ENCODE data around the gene ARFGAP3.
"Not testable (repeated sequence)": the region's sequence is repeated elsewhere in the genome, so short reads cannot be mapped to it uniquely, and the experiment has no call there.

The ARFGAP3 gene

DNA sequence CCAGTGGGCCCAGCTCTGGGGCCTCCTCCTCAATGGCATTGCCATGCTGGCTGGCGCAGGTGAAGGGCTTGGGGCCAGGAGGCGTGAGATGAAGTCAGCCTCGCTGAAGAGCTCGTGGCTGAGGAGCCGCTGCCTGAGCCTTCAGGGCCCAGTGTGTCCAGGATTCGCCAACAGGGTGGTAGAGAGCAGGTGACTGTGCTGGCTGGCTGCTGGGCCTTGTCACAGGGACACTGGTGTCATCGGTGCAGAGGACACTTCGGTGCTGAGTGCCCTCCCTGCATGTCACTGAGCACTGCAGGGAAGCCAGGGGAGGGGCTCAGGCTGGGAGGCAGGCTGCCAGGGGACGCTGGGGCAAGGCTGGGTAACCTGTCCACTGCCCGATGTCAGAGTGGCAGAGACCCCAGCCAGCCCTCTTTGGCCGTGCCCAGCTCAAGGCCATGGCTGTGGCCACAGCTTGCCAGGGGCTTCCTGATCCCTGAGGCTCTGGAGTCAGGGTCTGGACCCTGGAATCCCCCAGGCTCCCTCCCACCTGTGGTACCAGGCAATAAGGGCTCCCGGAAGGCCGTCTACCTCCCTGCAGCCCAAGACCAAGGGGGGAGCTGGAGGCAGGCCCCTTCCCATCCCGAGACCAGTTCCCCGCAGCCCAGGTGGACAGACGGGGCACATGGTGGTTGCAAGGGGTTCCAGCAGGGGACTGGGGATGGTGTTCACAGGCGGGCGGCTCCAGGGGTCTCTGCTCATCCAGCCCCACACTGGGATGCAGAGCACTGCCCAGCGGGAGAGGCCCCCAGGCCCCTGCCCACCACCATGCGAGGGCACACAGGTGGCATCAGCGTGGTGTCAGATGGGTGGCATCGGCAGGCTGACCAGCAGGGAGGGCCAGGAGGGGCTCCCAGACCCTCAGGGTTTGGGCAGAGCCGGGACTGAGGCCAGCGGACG, 63.9 kb downstream of the ARFGAP3 start:
- no peak for DNase-seq

- DNase-seq = no peak
Observed at GRCh38 chr22:42792453-42792908, 64.6 kb downstream of the ARFGAP3 start.

- no peak for DNase-seq
Observed at GRCh38 chr22:42791721-42792452, 65.2 kb downstream of the ARFGAP3 start.

GRCh38 chr22:42788466-42788865, 68.6 kb downstream of the ARFGAP3 start:
- DNase-seq = no peak

DNA sequence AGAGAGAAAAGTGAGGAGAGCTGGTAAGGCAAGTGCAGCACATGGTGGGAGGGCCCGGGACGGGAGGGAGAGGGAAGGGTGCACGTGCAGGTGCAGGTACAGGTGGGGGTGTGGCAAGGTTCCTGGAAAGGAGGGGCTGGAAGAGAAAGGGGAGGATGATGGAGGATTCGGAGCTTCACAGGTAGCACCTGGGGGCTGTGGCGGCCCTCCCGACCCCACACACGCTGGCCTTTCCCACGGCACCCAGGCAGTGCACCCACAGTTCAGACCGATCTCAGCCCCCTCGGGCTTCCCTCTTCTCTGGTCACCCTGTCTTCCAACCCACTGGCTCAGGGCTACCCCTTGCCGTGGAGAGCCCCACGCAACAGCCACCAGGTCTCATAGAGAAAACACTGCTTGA, 69.1 kb downstream of the ARFGAP3 start:
- DNase-seq = no peak

GRCh38 chr22:42787357-42787736, 69.7 kb downstream of the ARFGAP3 start:
- no peak for DNase-seq

- DNase-seq = no peak
Observed at GRCh38 chr22:42786606-42787356, 70.3 kb downstream of the ARFGAP3 start.

DNA sequence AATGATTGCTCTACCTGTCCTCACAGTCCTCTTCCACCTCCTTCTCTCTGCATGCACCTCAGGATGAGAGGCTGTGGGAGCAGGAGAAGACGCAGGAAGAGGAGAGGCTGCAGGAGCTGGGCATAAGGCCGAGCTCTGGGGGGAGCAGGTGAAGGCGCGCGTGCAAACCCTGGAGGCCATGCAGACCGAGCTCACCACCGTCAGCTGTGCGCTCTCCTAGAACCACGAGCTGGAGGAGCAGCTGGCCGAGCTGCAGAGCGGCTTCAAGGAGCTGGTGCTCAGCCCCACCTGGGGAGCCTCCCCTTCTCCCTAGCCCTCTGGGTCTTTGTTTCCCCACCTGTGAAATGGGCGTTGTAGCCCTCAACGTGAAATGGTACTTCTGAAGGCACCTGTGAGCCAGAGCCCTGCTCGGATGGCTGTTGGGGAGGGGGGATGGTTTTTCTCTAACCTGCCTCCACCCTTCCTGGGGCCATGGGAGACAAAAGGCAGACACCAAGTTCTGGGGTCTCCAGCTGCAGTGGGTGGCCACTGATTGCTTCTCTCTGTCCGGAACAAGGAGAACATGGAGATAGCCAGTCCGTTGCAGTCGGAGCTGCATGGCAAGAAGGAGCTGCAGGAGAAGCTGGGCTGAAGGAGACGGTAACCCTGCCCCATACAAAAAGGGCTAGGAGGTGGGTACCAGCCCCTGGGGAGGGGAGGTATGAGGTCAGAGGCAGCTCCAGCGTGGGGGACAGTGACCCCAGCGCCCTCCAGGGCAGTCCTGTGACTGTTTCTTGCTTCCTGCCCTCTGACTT, 71.2 kb downstream of the ARFGAP3 start:
- DNase-seq = no peak

DNA sequence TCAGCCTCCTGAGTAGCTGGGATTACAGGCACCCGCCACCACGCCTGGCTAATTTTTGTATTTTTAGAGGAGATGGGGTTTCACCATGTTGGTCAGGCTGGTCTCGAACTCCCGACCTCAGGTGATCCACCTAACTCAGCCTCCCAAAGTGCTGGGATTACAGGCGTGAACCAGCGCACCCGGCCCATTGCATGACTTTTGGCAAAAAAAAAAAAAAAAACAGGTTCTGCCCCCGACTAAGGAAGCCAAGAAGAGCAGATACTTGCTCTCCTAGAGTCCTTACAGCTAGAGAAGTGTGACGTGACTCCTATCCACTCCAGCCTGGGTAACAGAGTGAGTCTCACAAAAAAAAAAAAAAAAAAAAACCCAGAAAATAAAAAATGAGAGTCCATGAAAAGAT, 74.8 kb downstream of the ARFGAP3 start:
- DNase-seq = not testable (repeated sequence)

- DNase-seq = peak; percentile 86
Observed at GRCh38 chr22:42780070-42780540, 77.0 kb downstream of the ARFGAP3 start.

DNA sequence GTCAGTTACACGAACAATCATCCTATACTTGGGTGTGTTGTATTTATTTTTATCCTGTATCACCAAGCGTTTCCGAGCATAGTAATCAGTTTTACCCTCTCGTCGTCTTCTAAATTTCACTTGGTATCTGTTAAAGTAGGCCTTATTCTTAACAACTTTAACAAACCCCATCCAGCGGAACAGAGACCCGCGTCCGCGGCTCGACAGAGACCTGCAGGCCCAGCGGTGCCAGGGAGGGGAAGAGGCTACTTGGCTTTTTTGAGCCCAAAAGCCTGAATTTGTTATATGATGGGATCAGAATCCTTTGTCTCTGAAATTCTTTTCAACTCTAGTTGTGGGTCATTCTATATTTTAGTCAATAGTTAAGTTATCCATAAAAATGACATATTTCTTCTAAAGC, 79.9 kb downstream of the ARFGAP3 start:
- DNase-seq = no peak

DNA sequence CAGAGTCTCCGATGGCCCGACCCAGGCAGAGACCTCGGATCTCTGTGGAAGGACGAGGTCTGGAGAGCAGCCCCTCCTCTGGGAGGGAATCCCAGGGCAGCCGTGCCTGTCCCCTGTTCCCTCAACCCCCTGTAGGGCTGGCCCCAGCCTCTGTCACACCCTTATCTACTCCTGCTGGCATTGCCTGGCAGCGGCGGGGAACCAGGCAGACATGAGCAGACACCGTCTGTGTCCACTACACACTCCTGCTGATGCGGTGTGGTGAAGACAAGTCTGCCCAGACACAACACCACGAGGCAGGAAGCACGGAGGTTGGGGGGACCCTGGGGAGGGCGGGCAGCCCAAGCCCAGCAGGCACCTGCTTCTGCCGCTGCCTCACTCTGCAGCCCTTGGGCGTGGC, 83.9 kb downstream of the ARFGAP3 start:
- DNase-seq = no peak

GRCh38 chr22:42772647-42773046, 84.4 kb downstream of the ARFGAP3 start:
- no peak for DNase-seq

GRCh38 chr22:42770941-42771647, 86.0 kb downstream of the ARFGAP3 start:
- no peak for DNase-seq

DNA sequence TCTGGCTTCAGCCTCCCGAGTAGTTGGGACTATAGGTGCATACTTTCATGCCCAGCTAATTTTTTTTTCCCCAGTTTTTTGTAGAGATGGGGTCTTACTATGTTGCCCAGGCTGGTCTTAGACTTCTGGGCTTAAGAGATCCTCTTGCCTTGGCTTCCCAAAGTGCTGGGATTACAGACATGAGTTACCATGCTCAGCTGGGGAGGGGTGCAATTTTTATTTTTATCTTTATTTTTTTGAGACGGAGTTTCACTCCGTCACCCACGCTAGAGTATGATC, 86.7 kb downstream of the ARFGAP3 start:
- no peak for DNase-seq

DNA sequence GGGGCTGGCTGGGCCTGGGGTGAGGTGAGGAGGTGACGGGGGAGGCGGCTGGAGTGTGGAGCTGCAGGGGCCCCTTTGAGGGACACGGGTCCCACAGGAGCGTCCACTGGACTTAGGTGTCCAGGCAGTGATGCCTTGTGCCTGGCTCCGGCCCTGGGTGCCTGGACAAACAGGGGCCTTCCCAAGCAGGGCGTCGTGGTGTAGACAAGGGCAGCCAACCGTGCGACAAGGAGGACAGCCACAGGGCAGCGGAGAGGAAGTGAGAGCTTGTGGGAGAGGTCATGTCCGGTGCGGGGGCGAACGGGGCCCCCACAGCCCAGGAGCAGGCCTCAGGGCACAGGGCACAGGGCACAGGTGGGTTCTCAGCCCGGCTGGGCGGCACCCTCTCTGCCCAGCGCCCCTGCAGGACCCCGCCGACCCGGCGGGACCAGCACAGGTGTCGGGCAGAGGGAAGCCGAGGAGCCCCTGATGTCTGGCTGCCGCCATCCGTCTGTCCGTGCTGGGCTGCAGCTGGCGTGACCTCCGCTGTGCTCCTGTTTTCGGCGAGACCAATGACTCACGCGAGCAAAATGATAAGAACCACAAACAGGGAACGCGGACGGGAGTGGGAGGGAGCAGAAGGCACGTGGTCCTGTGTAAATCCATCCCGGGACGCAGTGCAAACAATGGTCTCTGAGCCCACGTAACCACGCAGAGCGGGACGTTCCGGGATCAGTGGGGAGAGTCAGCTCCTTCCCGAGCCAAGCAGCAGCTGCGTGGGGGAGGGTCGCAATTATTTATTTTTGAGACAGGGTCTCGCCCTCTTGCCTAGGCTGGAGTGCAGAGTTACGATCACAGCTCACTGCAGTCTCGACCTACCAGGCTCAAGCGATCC, 87.3 kb downstream of the ARFGAP3 start:
- peak; percentile 31 for DNase-seq

GRCh38 chr22:42769238-42769573, 87.9 kb downstream of the ARFGAP3 start:
- no peak for DNase-seq

- no peak for DNase-seq
Observed at GRCh38 chr22:42768385-42769035, 88.6 kb downstream of the ARFGAP3 start.

GRCh38 chr22:42766860-42767259, 90.2 kb downstream of the ARFGAP3 start:
- DNase-seq = peak; percentile 61

DNA sequence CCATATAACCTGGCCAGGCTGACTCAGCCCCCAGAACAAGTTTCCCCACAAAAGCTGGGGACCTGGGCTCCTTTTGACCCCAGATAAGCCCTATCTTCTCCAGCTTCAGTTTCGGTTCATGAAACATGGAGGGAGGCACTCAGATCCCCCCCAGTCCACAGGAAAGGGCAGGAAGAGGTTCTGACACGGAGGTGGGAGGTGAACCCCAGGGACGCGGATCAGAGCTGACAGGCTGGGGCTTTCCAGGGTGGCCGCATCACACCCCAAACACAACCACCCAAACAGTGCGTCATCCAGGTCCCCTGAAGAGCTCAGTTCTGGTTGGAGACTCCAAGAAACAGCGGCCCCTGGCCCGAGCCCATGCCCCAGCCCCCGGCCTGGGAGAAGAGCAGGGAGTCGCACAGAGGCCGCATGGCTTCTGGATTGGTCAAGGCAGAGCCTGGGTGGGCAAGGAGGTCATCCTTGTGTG, 92.1 kb downstream of the ARFGAP3 start:
- no peak for DNase-seq
